D721Med (cell line): Measurements from ENCODE around the gene MEFV.

ENCODE experiments used
- DNase-seq: peaks from one replicate; pipeline ENCODE4 v3.0.0; 2011; ENCODE audit warnings: low spot score; ENCODE audit not compliant: insufficient read length
- FAIRE-seq: peaks from 2 replicates; lab custom pipeline; 2011; peaks lifted over from hg19 to GRCh38; lab: Jason Lieb, UNC
- TF ChIP-seq, protein P1 (sequence below): IDR thresholded peaks from 2 replicates; pipeline ENCODE4 v1.5.1; 2012; ENCODE audit warnings: mild to moderate bottlenecking, control low read depth; ENCODE audit not compliant: insufficient read depth; ENCODE audit errors: missing control alignments

The MEFV gene

DNA sequence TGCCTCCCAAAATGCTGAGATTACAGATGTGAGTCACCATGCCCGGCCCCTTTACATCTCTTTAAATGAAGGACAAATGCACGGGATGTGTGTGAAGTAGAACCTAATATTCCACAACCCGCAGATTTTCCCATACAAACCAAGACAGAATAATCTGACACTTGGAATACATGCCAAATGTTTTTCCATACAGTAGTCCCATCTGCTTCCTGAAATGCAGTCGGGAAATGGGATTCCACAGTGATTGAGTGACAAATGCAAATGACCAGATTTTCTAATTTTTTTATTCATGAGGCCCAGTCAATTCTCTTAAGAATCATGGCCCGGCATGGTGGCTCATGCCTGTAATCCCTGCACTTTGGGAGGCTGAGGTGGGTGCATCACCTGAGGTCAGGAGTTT is 14.7 kb downstream of the MEFV start:
- TF ChIP-seq, protein P1, sequence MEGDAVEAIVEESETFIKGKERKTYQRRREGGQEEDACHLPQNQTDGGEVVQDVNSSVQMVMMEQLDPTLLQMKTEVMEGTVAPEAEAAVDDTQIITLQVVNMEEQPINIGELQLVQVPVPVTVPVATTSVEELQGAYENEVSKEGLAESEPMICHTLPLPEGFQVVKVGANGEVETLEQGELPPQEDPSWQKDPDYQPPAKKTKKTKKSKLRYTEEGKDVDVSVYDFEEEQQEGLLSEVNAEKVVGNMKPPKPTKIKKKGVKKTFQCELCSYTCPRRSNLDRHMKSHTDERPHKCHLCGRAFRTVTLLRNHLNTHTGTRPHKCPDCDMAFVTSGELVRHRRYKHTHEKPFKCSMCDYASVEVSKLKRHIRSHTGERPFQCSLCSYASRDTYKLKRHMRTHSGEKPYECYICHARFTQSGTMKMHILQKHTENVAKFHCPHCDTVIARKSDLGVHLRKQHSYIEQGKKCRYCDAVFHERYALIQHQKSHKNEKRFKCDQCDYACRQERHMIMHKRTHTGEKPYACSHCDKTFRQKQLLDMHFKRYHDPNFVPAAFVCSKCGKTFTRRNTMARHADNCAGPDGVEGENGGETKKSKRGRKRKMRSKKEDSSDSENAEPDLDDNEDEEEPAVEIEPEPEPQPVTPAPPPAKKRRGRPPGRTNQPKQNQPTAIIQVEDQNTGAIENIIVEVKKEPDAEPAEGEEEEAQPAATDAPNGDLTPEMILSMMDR: no peak
- DNase-seq: no peak
- FAIRE-seq: no peak

DNA sequence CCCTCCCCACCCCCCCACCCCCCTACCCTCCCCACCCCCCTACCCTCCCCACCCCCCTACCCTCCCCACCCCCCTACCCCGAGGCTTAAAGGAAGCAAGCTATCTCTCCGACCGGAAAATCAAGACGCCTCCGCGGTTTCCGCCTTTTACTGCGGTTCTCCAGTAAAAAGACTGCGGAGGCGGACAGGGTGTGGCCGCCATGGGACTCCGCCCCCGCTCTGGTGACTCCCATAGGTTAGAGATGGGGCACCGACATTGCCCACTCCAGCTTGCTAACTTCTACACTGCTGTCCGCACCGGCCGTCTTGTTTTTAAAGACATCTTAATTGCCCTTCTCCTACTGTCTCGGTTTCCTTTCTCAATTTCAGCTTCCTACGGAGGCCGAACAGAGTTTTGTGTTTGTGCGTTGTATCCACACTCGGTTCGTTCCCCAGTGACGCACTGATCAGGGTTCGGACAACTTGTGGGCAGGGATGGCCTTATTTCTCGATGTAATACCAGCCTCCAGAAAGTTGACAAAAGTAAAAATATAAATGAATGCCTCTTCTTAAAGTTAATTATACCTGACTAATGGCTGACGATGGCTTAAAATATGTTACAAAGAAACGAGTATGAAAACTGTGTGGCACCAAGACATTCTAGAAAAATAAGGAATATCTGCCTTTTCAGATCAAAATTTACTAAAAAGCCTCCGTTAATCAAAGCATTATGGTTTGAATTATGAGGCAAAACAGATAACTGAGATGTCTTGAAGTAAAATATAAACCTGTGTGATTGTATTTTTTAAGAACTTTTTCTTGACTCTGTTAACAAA is 20.4 kb downstream of the MEFV start:
- TF ChIP-seq, protein P1: no peak
- no peak for FAIRE-seq
- no peak for DNase-seq

DNA sequence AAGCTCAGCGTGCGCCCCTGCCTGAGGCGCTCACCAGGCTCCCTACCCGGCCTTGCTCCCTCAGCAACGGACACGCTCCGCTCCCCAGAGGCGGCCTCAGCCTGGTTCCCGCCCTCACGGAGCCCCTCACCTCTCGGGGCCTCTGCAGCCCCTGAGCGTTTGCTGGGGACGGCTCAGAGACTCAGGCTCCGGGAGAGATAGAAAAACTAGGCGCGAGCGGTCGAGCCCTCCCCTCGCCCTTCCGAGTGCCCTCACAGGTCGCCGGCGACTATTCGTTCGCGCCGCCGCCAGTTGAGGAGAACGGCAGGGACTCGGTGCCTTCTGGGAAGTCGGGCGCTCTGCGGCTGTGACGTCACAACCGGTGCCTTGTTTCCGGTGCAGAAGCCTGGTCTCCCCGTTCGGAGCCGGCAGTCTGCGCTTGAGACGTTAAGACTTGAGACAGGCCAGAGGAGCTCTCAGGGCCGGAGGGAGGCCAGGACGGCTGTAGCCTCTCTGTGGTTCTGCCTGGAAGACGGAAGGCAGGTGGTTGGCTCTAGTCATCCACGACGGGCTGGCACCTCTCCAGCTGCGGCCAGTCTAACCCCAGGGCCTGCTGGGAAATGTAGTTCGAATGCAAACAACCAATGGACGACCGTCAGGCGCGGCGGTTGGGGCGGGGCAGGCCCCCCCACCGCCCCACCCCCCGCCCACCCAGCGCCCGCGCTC is 21.4 kb downstream of the MEFV start, which contains the start of gene ZNF200:
ZNF200 (minus strand) TSS at position 302 of the 705 bp plus-strand sequence. CDS start 1,403 bp downstream, outside the sequence.
- DNase-seq: peak; percentile 86
- TF ChIP-seq, protein P1: no peak
- FAIRE-seq: no peak

DNA sequence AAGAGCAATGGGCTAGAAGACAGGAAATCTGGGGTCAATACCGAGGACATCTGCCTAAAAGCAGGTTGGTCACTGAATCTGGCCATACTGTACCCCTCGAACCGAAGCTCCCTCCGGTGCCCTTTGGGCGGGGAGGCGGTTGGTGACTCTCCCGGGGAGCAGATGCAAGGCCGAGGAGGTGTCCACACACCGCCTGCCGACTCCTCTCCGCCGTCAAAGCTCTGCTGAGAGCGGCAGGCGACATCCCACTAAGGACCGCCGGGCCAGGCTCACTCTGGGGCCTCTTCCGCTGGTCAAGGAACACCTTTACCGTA is 21.9 kb downstream of the MEFV start:
- DNase-seq: no peak
- no peak for FAIRE-seq
- TF ChIP-seq, protein P1: no peak

DNA sequence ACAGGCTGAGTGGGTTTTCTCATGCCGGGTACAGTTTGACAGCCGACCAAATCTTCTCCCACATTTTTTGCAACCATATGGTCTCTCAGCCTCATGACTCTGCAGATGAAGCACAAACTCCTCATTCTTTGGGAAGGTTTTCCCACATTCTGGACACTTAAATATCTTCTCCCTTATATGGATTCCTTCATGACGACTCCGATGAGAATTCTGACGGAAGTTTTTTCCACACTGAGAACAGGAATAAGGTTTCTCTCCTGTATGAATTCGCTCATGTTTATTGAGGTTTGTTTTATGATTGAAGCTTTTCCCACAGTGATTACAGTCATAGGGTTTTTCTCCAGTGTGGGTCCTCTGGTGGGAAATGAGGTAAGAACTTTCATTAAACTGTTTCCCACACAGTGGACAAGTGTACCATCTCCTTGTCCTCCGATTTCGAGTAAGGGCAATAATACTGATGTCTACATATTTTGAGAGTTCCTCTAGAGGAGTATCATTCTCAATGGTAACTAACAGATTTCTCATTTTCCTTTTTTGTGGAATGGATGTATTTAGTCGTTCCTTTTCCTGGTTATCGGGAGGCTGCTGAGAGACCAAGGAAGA is 32.4 kb downstream of the MEFV start:
- FAIRE-seq (no peak), DNase-seq (no peak)
- TF ChIP-seq, protein P1: no peak

DNA sequence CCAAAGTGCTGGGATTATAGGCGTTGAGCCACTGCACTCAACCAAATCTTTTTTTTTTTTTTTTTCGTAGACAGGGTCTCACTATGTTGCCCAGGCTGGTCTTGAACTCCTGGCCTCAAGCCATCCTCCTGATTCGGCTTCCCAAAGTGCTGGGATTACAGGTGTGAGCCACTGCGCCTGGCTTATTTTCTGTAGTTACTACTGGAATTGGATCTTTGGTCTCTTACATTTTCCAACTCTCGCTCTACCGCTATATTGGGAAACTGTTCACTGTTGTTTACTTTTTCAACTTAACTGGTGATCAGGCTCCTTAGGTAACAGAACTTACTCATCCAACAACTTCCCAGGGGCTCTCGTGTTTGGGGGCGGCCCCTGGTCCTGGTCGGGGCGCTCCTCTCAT is 35.6 kb downstream of the MEFV start:
- no peak for FAIRE-seq
- no peak for DNase-seq
- TF ChIP-seq, protein P1: no peak
